Measurements from ENCODE around the gene NAV2.

Gene NAV2

GRCh38 chr11:20089796-20090653 lies 377.4 kb downstream of the NAV2 start:
- Histone ChIP-seq H3K27me3 (replicated peaks) (no peaks in the 10 kb centered on the region), H3K36me3 (replicated peaks) (peaks cover 20% of the 10 kb centered on the region), H3K27ac (no peak overlapping the region), H3K4me3 (ENCODE audit: low read depth, low read length) (no peak overlapping the region)
- in situ Hi-C loops (cut with HindIII; ENCODE audit: low pct_ligation_motif_present, low sequenced_read_pairs), result no loop called here
- peak; percentile 36 for DNase-seq
- no peak for TF ChIP-seq CTCF (IDR thresholded peaks at IDR 0.05; ENCODE audit: low read depth, low read length, missing control alignments)

- Histone ChIP-seq H3K27ac (no peak overlapping the region), H3K27me3 (replicated peaks) (no peaks in the 10 kb centered on the region), H3K4me3 (ENCODE audit: low read depth, low read length) (no peak overlapping the region), H3K36me3 (replicated peaks) (peaks cover 20% of the 10 kb centered on the region)
- TF ChIP-seq CTCF (IDR thresholded peaks at IDR 0.05; ENCODE audit: low read depth, low read length, missing control alignments), result no peak
- in situ Hi-C loops (cut with HindIII; ENCODE audit: low pct_ligation_motif_present, low sequenced_read_pairs), result no loop called here
- DNase-seq, result no peak
Observed at GRCh38 chr11:20090654-20091374, 378.2 kb downstream of the NAV2 start.

GRCh38 chr11:20093775-20094174 lies 381.1 kb downstream of the NAV2 start:
- Histone ChIP-seq H3K27ac (peak overlapping the region; percentile 42), H3K27me3 (replicated peaks) (no peaks in the 10 kb centered on the region), H3K4me3 (ENCODE audit: low read depth, low read length) (no peak overlapping the region), H3K36me3 (replicated peaks) (peaks cover 22% of the 10 kb centered on the region)
- peak; percentile 76 for DNase-seq
- in situ Hi-C loops (cut with HindIII; ENCODE audit: low pct_ligation_motif_present, low sequenced_read_pairs), result no loop called here
- peak; percentile 42 for TF ChIP-seq CTCF (IDR thresholded peaks at IDR 0.05; ENCODE audit: low read depth, low read length, missing control alignments)

- in situ Hi-C loops (cut with HindIII; ENCODE audit: low pct_ligation_motif_present, low sequenced_read_pairs), result no loop called here
- no peak for DNase-seq
- no peak overlapping the region for H3K4me3 ChIP-seq (ENCODE audit: low read depth, low read length)
- H3K27me3 ChIP-seq (replicated peaks), result no peaks in the 10 kb centered on the region
- H3K27ac ChIP-seq, result no peak overlapping the region
- peaks cover 22% of the 10 kb centered on the region for H3K36me3 ChIP-seq (replicated peaks)
- no peak for TF ChIP-seq CTCF (IDR thresholded peaks at IDR 0.05; ENCODE audit: low read depth, low read length, missing control alignments)
Observed at GRCh38 chr11:20095189-20095588, 382.6 kb downstream of the NAV2 start.

DNA sequence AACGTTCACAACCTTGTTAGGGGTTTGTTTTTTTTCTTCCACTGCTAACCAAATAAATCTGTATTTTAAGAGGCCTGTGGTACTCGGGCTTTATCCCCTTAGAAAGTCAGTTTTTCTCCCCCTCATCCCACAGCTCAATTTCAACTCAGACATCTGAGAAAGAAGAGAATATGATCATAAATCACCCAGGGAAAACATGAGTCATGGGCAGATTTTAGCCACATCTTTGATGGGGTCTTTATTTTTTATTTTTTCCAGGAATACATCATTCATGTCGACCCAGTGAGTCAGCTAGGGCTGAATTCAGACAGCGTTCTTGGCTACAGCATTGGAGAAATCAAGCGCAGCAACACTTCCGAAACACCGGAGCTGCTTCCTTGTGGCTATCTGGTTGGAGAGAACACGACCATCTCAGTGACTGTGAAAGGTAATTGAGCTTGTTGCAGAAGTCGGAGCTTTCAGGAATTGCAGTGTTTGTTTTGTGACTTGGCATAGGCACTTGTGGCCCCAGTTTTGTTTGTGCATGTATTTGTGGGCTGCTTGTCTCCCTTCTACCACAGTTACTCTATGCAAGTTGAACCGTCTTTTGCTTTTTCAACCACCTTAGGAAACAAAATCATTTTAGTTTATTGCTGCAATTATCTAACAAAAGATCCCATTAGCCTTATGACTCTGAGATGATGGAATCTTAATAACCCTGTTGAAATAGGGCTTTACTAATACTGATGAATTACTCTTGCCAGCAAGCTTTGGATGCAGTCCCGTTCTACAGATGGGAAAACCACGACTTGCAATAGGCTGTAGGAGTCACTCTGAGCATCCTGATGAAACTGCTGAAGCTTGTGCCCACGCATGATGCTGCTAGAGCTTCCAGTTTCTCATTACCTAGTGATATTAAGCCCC lies 384.9 kb downstream of the NAV2 start:
- in situ Hi-C loops (cut with HindIII; ENCODE audit: low pct_ligation_motif_present, low sequenced_read_pairs), result no loop called here
- peak overlapping the region; percentile 27 for H3K4me3 ChIP-seq (ENCODE audit: low read depth, low read length)
- TF ChIP-seq CTCF (IDR thresholded peaks at IDR 0.05; ENCODE audit: low read depth, low read length, missing control alignments), result no peak
- DNase-seq, result peak; percentile 92
- no peaks in the 10 kb centered on the region for H3K27me3 ChIP-seq (replicated peaks)
- H3K36me3 ChIP-seq (replicated peaks), result peaks cover 22% of the 10 kb centered on the region
- peak overlapping the region; percentile 82 for H3K27ac ChIP-seq
